Lung (tissue), 12 donors: ENCODE data around the gene SASH1. TPM values are rescaled to one million over a fixed set of nuclear protein-coding genes. Genes with fewer than 3 reads are reported as not detected.
A peak's percentile ranks its signal among the peaks of the same experiment; 100 is the strongest.

ENCODE experiments used
- ATAC-seq: fragments of 200-7000 bp; cut with Tn5 transposase; one replicate; pipeline ENCODE4 v1.9.1; 2020; ENCODE audit warnings: moderate number of reproducible peaks; ENCODE audit not compliant: insufficient read depth, low FRiP score
- DNase-seq, 3 donors: peaks; one replicate each; pipeline ENCODE4 v3.0.0-alpha.2; 2013 to 2017
- H3K27ac ChIP-seq, 2 donors: one replicate each; pipeline ENCODE4 v1.5.1; 2013; ENCODE audit warnings: mild to moderate bottlenecking in 2 of 2, moderate library complexity in 2 of 2, control low read depth in 1 of 2, inconsistent platforms in 1 of 2, low read depth in 1 of 2, low read length in 1 of 2
- H3K27me3 ChIP-seq, 3 donors: one replicate each; pipeline ENCODE4 v1.5.1; 2013; ENCODE audit warnings: low read length in 2 of 3; ENCODE audit not compliant: control insufficient read depth in 3 of 3, insufficient read depth in 3 of 3
- H3K36me3 ChIP-seq, 4 donors: one replicate each; pipeline ENCODE4 v1.5.1; 2013; ENCODE audit warnings: low read length in 4 of 4, mild to moderate bottlenecking in 1 of 4, moderate library complexity in 1 of 4; ENCODE audit not compliant: control insufficient read depth in 4 of 4, insufficient read depth in 4 of 4
- H3K4me1 ChIP-seq, 5 donors: one replicate each; pipeline ENCODE4 v1.5.1; 2013; ENCODE audit warnings: low read length in 5 of 5, mild to moderate bottlenecking in 2 of 5, moderate library complexity in 1 of 5; ENCODE audit not compliant: control insufficient read depth in 5 of 5, insufficient read depth in 5 of 5
- H3K4me3 ChIP-seq: one replicate; pipeline ENCODE4 v1.5.1; 2013; ENCODE audit warnings: mild to moderate bottlenecking, control low read depth, moderate library complexity
- H3K9ac ChIP-seq, 2 donors: one replicate each; pipeline ENCODE4 v1.5.1; 2013; ENCODE audit warnings: low read length in 2 of 2, control low read depth in 1 of 2; ENCODE audit not compliant: insufficient read depth in 1 of 2
- H3K9me3 ChIP-seq, 4 donors: one replicate each; pipeline ENCODE4 v1.5.1; 2013; ENCODE audit warnings: low read length in 3 of 4, mild to moderate bottlenecking in 1 of 4, moderate library complexity in 1 of 4; ENCODE audit not compliant: control insufficient read depth in 4 of 4, insufficient read depth in 3 of 4
- CTCF ChIP-seq: IDR thresholded peaks from 2 replicates; pipeline ENCODE4 v1.5.1; 2012; ENCODE audit warnings: mild to moderate bottlenecking; ENCODE audit errors: control extremely low read depth, extremely low read depth
- WGBS, 2 donors: extraction: QIAGEN DNeasy Blood & Tissue Kit; methylation state at CpG; one replicate each; pipeline ENCODE4 v1.1.7; 2013; 5-methylcytosine and 5-hydroxymethylcytosine counted together
- polyA plus RNA-seq, 2 donors: library from polyadenylated mRNA; stranded (reverse); fragments of 200-250 nt; gene quantifications; one replicate each; pipeline ENCODE4 v1.2.1, GENCODE V29; 2013
- total RNA-seq, 2 donors: library from RNA; depleted of rRNA in 1 of 2; stranded (reverse); fragments of >200 nt in 1 of 2; gene quantifications; one replicate each; pipeline ENCODE4 v1.2.1, GENCODE V29; 2014 to 2021
- donor health status: control.
- donor health status: control.
- donor health status: Bipolar disorder and iron deficiency.
- donor health status: healthy.
- donor health status: DM: yes; HTN: yes; CAD: no.

SASH1 gene
- total and polyA plus RNA-seq, 4 donors = 18.8 to 114 (median 42.2) TPM

GRCh38 chr6:148548065-148548748 is 205.6 kb downstream of the SASH1 start:
- 76 to 84% methylated on average over 22 of the region's 22 CpGs for WGBS, 2 donors
- ATAC-seq (no peak), DNase-seq (peak; percentile 85 to 91 (median 88))
- TF ChIP-seq CTCF = no peak
- Histone ChIP-seq H3K9ac (peak overlapping the region; percentile 11 to 57), H3K27me3 (no peaks in the 10 kb centered on the region), H3K36me3 (peaks cover 17 to 32% (median 25%) of the 10 kb centered on the region in 4 donors), H3K9me3 (no peaks in the 10 kb centered on the region), H3K4me3 (no peak overlapping the region), H3K27ac (peak overlapping the region in 1 of 2 donors; percentile 9), H3K4me1 (peaks cover 0 to 30% (median 17%) of the 10 kb centered on the region in 5 donors)

GRCh38 chr6:148548749-148549140 is 206.1 kb downstream of the SASH1 start:
- H3K4me3 ChIP-seq = no peak overlapping the region
- no peaks in the 10 kb centered on the region for H3K27me3 ChIP-seq
- peaks cover 0 to 1% (median 0%) of the 10 kb centered on the region in 4 donors for H3K9me3 ChIP-seq
- 85 to 90% methylated on average over 4 of the region's 4 CpGs for WGBS, 2 donors
- H3K27ac ChIP-seq = peak overlapping the region in 1 of 2 donors; percentile 9
- H3K9ac ChIP-seq = no peak overlapping the region
- H3K36me3 ChIP-seq = peaks cover 17 to 32% (median 25%) of the 10 kb centered on the region in 4 donors
- peaks cover 0 to 25% (median 13%) of the 10 kb centered on the region in 5 donors for H3K4me1 ChIP-seq
- no peak for ATAC-seq
- no peak for DNase-seq
- TF ChIP-seq CTCF = no peak

GRCh38 chr6:148550569-148550968 is 207.9 kb downstream of the SASH1 start:
- ATAC-seq = no peak
- Histone ChIP-seq H3K36me3 (peaks cover 12 to 22% (median 17%) of the 10 kb centered on the region in 4 donors), H3K4me1 (peaks cover 0 to 18% (median 11%) of the 10 kb centered on the region in 5 donors), H3K9ac (no peak overlapping the region), H3K27ac (no peak overlapping the region), H3K9me3 (peaks cover 0 to 3% (median 0%) of the 10 kb centered on the region in 4 donors), H3K27me3 (no peaks in the 10 kb centered on the region), H3K4me3 (no peak overlapping the region)
- no peak for DNase-seq
- 44 to 59% methylated on average over 7 of the region's 7 CpGs for WGBS, 2 donors
- no peak for TF ChIP-seq CTCF
